ENCODE results near the gene SLC16A10. TPM values are rescaled to one million over a fixed set of nuclear protein-coding genes. Genes with fewer than 3 reads are reported as not detected.
A peak's percentile ranks its signal among the peaks of the same experiment; 100 is the strongest.
"Not testable (repeated sequence)": the region's sequence is repeated elsewhere in the genome, so short reads cannot be mapped to it uniquely, and the experiment has no call there.

Gene SLC16A10
- total RNA-seq, 1 experiment from 2014 or later = 5.2 TPM

DNA sequence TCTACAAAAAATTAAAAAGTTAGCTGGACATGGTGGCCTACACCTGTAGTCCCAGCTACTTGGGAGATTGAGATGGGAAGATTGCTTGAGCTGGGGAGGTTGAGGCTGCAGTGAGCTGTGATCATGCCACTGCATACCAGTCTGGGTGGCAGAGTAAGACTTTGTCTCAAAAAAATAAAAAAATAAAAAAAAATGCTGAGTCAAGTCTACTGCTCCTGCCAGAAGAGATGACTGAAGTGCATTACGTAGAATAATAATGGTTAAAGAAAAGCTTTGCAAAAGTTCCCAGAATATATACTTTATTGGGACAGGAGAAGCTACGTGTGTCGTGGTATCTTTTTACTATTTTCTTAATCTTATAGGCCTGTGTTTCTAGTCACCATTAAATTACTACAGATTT, 125.3 kb downstream of the SLC16A10 start:
- no peak for DNase-seq (ENCODE audit: low read depth)

DNA sequence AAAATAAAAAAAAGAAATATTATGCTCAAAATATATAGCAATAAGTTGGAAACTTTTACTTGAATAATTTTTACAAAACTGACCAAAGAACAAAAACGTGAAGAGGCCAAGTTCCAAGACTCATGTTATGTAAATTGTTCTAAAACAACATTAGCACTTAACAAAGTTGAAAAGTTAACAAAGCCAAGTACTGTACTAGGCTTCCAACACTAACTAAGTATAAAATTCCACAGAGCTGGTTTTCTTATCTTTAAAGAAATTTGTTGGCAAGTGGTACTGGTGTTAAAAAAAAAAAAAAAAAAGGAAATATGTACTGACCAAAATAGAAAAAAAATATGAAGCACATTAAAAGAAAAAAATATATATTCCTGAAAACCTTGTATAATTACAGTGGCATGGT, 127.8 kb downstream of the SLC16A10 start:
- no peak for DNase-seq (ENCODE audit: low read depth)

DNA sequence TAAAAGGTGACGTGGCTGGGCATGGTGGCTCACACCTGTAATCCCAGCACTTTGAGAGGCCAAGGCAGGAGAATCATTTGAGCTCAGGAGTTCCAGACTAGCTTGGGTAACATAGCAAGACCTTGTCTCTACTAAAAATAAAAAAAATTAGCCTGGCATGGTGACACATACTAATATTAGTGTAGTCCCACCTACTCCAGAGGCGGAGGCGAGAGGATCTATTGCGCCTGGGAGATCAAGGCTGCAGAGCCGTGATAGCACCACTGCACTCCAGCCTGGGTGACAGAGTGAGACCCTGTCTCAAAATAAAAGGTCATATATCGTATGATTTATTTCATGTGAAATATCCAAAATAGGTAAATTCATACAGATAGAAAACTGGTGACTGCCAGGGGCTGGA, 132.5 kb downstream of the SLC16A10 start:
- no peak for DNase-seq (ENCODE audit: low read depth)

GRCh38 chr6:111220383-111221031, 133.2 kb downstream of the SLC16A10 start:
- no peak for DNase-seq (ENCODE audit: low read depth)

DNA sequence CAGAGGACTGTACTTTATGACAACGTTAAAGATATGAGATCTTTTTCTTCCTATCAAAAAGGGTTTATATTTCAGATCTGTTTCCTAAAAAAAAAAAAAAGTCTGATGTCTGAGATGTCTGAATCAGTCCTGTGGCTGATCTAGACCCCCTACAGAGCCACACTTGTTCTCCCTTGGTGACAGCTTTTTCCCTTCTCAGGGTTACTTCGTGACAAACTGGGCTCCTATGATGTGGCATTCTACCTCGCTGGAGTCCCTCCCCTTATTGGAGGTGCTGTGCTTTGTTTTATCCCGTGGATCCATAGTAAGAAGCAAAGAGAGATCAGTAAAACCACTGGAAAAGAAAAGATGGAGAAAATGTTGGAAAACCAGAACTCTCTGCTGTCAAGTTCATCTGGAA, 134.5 kb downstream of the SLC16A10 start:
- no peak for DNase-seq (ENCODE audit: low read depth)

DNA sequence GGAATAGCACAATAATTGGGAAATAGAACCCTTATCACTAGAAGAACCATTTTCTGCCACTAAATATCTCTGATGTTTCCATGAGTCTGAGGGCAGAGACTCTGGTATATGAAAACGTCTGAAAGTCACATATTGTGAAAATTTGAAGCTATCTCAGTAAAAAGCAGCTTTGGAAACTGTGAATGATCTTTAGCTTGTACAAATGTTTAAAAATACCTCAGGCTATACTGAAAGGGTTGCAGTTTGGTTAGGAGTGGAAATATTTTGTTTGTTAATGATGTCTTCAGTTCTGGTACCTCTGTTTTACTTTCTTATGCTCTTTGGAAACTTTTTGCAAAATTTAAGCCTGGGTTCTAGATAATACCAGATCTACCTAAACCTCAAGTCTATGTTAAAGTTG, 135.0 kb downstream of the SLC16A10 start:
- no peak for DNase-seq (ENCODE audit: low read depth)

- no peak for DNase-seq (ENCODE audit: low read depth)
These were observed 140.8 kb downstream of the SLC16A10 start for GRCh38 chr6:111228094-111228493.

DNA sequence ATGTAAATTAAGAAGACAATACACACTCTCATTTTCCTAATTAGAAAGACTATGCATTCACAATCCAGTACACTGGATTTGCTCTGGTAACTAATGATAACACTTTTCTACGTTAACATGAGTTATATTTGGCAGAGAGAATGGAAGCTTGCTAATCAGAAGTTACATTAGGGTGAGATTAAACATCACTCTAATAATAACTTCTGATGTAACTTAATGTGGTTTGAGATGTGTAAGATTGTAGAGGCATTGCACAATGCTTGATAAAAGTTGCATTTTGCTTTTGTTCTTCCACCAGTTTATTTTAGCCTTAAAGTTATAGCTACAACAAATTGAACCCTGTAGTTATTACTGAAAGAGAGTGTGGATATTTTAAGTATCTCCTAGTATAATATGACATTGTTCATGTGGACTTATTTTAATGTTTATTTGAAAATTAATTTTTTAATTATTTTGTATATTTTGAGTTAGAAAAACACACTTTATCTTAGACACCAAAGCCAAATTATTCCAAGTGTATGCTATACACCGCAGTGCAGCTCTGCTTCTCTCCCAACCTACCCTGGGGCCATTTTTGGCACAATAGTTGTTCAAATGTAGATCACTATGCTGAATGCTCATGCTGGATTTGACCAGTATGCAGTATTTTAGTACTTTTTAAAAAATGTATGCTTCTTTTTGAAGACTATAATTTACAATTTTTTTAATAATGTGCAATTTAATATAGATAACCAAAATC, 143.2 kb downstream of the SLC16A10 start:
- no peak for DNase-seq (ENCODE audit: low read depth)

- no peak for DNase-seq (ENCODE audit: low read depth)
These were observed 143.8 kb downstream of the SLC16A10 start for GRCh38 chr6:111231090-111231459.

- no peak for DNase-seq (ENCODE audit: low read depth)
These were observed 150.5 kb downstream of the SLC16A10 start for GRCh38 chr6:111237852-111238251.

- DNase-seq (ENCODE audit: low read depth) = peak; percentile 81
These were observed 151.3 kb downstream of the SLC16A10 start for GRCh38 chr6:111238464-111239119.

GRCh38 chr6:111239461-111239860, 152.2 kb downstream of the SLC16A10 start:
- no peak for DNase-seq (ENCODE audit: low read depth)

DNA sequence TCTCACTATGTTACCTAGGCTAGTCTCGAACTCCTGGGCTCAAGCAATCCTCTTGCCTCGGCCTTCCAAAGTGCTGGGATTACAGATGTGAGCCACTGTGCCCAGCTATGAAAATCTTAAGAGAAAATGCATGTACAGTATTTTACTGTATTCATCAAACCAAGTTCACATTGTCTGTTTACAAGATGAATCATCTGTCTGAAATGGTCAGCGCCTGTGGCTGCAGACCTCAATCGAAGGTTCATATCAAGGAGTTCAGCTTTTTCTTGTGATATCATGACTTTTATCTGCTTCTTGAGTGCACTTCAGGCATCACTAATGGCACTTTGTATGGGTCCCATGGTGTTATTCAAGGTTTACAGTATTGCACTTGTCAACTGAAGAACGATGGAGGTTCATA, 155.1 kb downstream of the SLC16A10 start:
- DNase-seq (ENCODE audit: low read depth) = peak; percentile 74

- DNase-seq (ENCODE audit: low read depth) = no peak
These were observed 155.8 kb downstream of the SLC16A10 start for GRCh38 chr6:111243095-111243494.

DNA sequence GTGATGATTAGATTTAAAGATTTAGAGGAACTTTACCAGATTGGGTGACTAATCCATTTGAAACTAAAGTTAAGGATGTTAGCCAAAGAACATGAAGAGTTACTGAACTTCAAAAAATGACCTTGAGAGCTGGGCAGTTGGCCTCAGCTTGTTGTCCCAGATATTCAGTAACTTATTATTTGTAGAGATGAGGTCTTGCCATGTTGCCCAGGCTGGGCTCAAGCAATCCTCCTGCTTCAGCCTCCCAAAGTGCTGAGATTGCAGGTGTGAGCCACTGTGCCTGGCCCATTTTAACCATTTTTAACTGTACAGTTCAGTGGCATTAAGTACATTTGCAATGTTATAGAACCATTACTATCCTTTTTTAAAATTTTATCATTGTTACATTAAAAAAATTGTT, 161.5 kb downstream of the SLC16A10 start:
- no peak for DNase-seq (ENCODE audit: low read depth)

- DNase-seq (ENCODE audit: low read depth) = no peak
These were observed 163.6 kb downstream of the SLC16A10 start for GRCh38 chr6:111250791-111251354.

- DNase-seq (ENCODE audit: low read depth) = no peak
These were observed 165.4 kb downstream of the SLC16A10 start for GRCh38 chr6:111252726-111253125.

- no peak for DNase-seq (ENCODE audit: low read depth)
These were observed 166.9 kb downstream of the SLC16A10 start for GRCh38 chr6:111254004-111254778.

DNA sequence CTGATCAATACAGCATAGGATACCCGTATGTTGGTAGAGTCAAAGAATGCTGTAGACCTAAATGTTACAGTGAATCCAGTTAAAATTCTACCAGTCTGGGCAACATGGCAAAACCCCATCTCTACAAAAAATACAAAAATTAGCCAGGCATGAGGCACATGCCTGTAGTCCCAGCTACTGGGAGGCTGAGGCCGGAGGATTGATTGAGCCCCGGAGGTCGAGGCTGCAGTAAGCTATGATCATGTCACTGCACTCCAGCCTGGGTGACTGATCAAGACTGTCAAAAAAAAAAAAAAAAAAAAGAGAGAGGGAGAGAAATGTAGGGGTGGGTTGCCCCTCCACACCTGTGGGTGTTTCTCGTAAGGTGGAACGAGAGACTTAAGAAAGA, 167.5 kb downstream of the SLC16A10 start:
- DNase-seq (ENCODE audit: low read depth) = no peak

DNA sequence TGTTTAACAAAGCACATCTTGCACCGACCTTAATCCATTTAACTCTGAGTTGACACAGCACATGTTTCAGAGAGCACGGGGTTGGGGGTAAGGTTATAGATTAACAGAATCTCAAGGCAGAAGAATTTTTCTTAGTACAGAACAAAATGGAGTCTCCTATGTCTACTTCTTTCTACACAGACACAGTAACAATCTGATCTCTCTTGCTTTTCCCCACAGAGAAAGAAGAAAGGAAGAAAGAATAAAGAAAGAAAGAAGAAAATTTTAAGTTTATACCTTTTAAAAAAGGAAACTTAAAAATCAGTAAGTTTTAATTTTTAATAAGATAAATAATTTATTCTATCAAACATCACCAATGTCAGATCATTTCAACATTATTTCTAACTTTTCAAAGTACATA, 168.5 kb downstream of the SLC16A10 start:
- DNase-seq (ENCODE audit: low read depth) = not testable (repeated sequence)

DNA sequence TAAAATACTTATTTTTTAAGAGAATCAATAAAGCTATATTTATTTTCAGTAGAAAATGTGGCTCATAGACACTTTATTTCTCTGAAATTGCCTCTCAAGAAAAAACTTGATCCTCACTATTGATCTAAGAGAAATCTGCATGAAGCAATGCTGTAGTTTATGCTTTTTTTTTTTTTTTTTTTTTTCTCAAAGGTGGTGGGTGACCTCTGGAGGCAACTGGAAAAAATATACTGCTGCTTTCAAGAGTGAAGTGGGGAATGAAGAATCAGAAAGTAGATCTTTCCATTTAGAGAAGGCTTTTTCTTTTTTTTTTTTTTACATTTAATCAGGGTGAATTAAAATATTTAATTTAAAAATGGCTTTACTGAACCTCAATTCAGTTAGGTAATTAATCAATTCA, 169.3 kb downstream of the SLC16A10 start:
- peak; percentile 36 for DNase-seq (ENCODE audit: low read depth)

- DNase-seq (ENCODE audit: low read depth) = no peak
These were observed 170.7 kb downstream of the SLC16A10 start for GRCh38 chr6:111258010-111258409.
